GOT3 (cell line): ENCODE results near the gene TGM2.

ENCODE experiments used
- DNase-seq: peaks from one replicate; lab custom pipeline; 2025; ENCODE audit warnings: mixed read lengths; lab: John Stamatoyannopoulos, UW

Gene TGM2

GRCh38 chr20:38132156-38132909, 32.7 kb downstream of the TGM2 start:
- DNase-seq: no peak

- no peak for DNase-seq
Measured at GRCh38 chr20:38131588-38132121, 33.4 kb downstream of the TGM2 start.

GRCh38 chr20:38130687-38131587, 34.1 kb downstream of the TGM2 start:
- DNase-seq: no peak

GRCh38 chr20:38129893-38130609, 35.0 kb downstream of the TGM2 start:
- DNase-seq: no peak

- DNase-seq: no peak
Measured at GRCh38 chr20:38129248-38129865, 35.7 kb downstream of the TGM2 start.

GRCh38 chr20:38128691-38129090, 36.4 kb downstream of the TGM2 start:
- no peak for DNase-seq

- DNase-seq: no peak
Measured at GRCh38 chr20:38127920-38128528, 37.0 kb downstream of the TGM2 start.

- DNase-seq: no peak
Measured at GRCh38 chr20:38126932-38127621, 38.0 kb downstream of the TGM2 start.

GRCh38 chr20:38126146-38126921, 38.7 kb downstream of the TGM2 start:
- DNase-seq: no peak

- no peak for DNase-seq
Measured at GRCh38 chr20:38125157-38126056, 39.7 kb downstream of the TGM2 start.

- no peak for DNase-seq
Measured at GRCh38 chr20:38123021-38123587, 42.0 kb downstream of the TGM2 start.

- DNase-seq: no peak
Measured at GRCh38 chr20:38121741-38122140, 43.3 kb downstream of the TGM2 start.

GRCh38 chr20:38120625-38120988, 44.5 kb downstream of the TGM2 start:
- DNase-seq: no peak

- DNase-seq: no peak
Measured at GRCh38 chr20:38119446-38119845, 45.6 kb downstream of the TGM2 start.

- DNase-seq: no peak
Measured at GRCh38 chr20:38117635-38118034, 47.4 kb downstream of the TGM2 start.

- DNase-seq: no peak
Measured at GRCh38 chr20:38117205-38117604, 47.9 kb downstream of the TGM2 start.

GRCh38 chr20:38116409-38117165, 48.5 kb downstream of the TGM2 start:
- DNase-seq: no peak

GRCh38 chr20:38115896-38116295, 49.2 kb downstream of the TGM2 start:
- no peak for DNase-seq
